Gastroesophageal sphincter (tissue), 3 donors: ENCODE results near the gene MTCH2.

ENCODE experiments used
- CTCF ChIP-seq, 4 experiments: fragments of 200-600 bp in 2 of 4; fragments of 450-650 bp in 2 of 4; sonication (generic) in 1 of 4; IDR thresholded peaks; one replicate each; pipeline ENCODE4 v1.5.1; 2017 to 2019; ENCODE audit warnings: antibody characterized with exemption in 4 of 4, mild to moderate bottlenecking in 2 of 4, moderate library complexity in 2 of 4
- EP300 ChIP-seq: sonication (generic); formaldehyde crosslinking; IDR thresholded peaks from one replicate; pipeline ENCODE4 v1.6.1; 2017; ENCODE audit warnings: antibody characterized with exemption, mild to moderate bottlenecking
- POLR2A ChIP-seq, 2 donors: fragments of 450-650 bp; IDR thresholded peaks; one replicate each; pipeline ENCODE4 v1.6.1; 2017; ENCODE audit warnings: antibody characterized with exemption in 2 of 2, mild to moderate bottlenecking in 2 of 2, moderate library complexity in 1 of 2

GRCh38 chr11:47591764-47592163 lies 50.6 kb downstream of the MTCH2 start:
- no peak for TF ChIP-seq CTCF (IDR thresholded peaks at IDR 0.05)
- TF ChIP-seq POLR2A (IDR thresholded peaks at IDR 0.05) = no peak
- TF ChIP-seq EP300 = no peak
